Measurements from ENCODE around the gene LRRN1. TPM values are rescaled to one million over a fixed set of nuclear protein-coding genes. Genes with fewer than 3 reads are reported as not detected.

Gene LRRN1
- not detected in 2 replicates for total RNA-seq (ENCODE audit: low replicate concordance)

DNA sequence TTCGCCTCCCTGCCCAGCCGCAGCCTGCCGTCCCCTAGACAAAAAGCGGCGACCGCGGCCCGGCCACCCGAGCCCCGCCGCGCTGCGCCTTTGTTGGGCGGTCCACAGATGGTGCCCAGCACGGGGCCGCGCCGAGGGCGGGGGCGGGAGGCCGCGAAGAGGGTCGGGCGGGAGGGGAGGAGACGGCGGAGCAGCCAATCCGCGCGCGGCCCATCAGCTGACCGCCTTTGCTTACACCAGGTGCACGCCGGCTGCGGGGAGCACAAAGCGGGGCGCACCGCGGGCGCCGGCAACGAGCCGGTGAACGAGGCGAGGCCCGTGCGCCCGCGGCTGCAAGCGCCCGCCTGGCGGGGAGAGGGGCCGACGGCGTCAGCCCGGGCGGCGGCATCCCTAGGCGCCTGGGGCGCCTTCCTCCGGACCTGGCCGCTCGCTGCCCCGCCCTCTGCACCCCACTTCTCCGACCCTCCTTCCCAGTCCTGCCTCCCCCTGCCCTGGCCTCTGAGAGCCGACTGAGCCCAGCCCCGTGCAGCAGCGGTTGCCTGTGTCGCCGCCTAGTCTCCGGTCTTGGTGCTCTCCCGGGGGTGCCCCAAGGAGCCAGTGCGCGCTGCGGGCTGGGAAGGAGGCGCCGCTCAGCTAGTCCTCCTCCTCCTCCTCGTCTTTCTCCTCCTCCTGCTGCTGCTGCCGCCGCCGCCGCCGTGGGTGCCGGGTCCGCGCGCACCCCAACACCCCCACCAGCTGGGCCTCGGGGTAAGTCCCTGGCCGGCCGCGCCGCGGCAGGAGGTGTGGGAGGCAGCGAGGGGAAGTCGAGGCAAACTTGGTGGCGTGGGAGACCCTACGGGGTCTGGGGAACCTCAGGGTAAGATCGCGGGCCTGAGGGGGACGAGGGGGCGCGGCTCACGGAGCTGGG is at the start of gene LRRN1:
TSS of gene LRRN1 (plus strand) at position 259 of the 907 bp plus-strand sequence. CDS start 45,211 bp downstream, outside the sequence.

